NCI-H2171 (cell line): ENCODE measurements around the gene CSTA.

Experiments
- DNase-seq: peaks from one replicate; lab custom pipeline; 2025; lab: John Stamatoyannopoulos, UW

Gene CSTA

DNA sequence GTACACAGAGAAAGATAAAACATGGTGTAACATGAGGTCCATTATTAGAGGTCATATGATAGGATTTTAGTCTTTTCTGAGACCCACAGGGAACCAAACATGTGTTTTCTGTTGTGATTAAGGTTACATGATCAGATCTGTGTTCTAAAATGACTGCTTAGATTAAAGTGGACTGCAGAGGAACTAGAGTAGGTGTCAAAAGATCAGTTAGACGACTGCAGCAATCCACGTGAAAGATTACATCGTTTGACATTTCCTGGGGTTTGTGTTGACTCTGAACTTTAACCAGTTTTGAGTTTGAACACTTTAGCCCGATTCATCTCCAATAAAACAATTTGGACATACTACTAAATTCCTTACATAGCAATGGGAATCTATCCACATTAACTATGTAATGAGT lies 52.9 kb downstream of the CSTA start:
- no peak for DNase-seq

DNA sequence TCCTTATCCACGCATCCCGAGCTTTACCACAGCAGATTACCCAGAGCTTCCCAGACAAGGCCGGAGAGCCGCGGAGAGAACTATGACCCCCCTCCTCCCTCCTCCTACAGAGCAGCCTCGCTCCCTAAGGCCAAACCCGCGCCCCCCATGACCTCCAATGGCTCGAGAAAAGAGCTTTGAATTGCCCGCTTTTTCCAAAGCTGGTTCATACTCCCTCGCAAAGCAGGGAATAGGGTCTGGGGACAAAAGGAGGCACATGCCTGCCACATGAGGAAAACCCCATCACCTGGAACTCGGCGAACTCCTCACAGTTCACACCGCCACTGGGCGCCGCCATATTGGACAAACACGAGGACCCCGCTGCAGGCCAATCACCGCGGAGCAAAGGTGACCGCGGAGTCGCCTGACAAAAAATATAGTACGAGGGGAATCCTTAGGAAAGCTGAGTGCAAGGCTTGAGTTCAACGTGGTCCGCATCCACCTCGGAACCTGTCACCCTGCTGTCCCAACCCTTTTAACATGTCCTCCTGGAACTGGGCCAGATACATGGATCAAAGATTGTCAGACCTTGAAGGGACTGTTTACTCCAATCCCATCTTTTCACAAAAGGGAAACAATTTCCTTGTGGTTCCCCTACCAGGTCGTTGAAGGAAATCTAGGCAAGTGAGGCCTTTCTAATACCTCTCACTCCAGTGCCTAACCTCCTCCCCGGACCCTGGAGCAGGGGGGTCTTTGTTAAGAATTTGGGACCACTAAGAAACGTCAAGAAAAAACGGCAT lies 58.0 kb downstream of the CSTA start, which contains the start of gene MIX23:
Gene MIX23 (minus strand): TSS at position 344 of the 779 bp plus-strand sequence. CDS start 7 bp downstream, at position 337.
- DNase-seq, result peak; percentile 85

DNA sequence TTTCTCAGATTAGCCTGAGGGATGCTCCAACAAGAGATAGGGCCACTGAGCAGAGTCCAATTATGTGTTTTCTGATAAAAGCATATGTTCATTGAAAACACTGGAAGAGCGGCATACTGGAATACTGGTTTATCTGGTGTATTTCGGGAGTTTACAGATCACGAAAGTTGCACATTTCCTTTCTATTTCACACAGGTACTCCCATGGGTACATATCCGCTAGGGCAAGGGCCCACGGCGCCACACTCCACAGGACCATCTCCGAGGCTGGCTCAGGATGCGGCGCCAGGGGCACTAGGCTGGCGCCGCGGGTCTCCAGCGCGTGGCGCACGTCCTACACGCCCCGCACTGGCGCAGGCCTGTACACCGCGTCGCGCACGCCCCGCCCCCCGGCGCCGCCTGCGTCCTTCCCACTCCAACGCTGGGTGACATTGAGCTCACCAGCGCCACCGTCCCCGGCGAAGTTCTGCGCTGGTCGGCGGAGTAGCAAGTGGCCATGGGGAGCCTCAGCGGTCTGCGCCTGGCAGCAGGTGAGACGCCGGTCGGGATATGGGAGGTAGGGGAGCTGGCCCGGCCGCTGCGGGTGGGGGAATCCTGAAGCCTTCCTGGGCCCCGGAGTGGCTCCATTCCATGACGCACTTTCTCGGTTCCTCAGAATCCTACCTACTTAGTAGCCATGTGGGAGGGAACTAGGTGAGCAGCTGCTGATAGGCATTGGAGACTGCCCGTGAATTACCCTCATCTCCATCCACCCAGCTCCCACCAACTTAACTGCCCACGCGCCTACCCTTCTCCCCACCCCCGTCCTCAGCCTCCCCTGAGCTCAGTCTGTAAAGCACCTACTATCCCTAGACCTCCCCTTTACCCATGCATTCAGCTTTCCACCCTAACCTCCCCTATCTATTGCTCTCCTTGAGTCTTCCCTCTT lies 59.0 kb downstream of the CSTA start, which contains the start of gene FAM162A:
Gene FAM162A (plus strand): TSS at position 412 of the 927 bp plus-strand sequence. CDS start 84 bp downstream, at position 496.
- DNase-seq, result peak; percentile 94

DNA sequence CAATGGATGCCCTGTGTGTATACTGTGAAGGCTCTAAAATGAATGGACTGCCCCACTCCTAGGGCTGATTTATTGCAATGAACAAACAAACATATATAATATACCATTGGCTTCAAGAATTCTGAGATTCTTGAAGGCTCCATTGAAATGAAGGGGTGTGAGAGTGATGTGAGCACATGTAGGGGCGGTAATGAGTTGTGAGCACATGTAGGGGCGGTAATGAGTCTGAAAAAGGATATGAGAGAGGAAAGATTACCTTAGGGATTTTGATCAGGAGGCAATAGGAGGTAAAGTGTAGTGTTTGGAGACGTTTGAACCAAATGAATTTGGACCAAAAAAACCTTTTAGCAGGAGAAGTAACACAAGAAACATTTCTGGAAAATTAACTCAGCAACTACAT lies 62.7 kb downstream of the CSTA start:
- no peak for DNase-seq

DNA sequence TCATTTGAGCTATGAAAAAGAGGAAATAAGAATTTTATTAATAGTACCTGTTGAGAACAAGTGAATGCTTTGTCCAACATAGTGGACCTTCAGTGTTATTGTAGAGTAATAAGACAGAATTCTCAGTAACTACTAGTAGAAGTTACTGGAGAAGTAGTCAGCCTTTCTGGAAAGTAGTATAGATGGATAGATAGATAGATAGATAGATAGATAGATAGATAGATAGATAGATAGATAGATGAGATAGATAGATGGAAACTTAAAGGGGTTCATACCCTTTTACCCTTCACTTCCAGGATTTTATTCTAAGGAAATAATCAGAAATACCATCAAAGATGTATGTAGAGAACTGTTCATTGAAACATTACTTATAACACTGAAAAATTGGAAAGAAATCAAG lies 64.1 kb downstream of the CSTA start:
- DNase-seq, result no peak

DNA sequence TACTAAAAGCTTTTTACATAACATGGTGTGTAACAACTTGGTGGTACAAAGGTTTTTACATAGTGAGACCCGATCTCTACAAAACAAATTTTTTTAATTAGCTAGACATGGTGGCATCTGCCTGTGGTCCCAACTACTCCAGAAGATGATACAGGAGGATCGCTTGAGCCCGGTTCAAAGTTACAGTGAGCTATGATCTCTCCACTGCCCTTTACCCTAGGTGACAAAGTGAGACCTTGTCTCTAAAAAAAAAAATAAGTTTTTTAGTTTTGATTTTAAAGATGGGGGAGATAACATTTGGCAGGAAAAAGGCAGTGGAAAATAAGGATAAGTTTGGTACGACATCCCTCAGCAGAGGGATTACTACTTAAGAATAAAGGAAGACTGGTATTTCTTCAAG lies 64.8 kb downstream of the CSTA start:
- no peak for DNase-seq

DNA sequence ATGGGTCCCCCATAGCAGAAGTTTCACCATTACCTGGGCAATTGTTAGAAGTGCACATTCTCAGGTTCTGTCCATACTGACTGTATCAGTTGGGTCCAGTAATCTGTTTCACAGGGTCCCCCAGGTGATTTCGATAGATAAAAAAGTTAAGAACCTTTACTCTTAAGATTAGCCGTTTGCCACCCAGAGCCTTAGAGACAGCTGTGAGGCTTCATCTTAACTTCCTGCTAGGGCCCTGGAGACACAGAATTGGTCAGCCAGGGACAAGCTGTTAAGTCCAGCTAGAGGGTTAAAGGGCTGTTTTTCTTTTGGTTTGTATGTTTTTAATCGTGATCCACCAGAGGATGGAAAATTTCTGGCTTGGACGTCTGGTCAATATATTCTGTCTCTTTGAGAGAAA lies 65.6 kb downstream of the CSTA start:
- DNase-seq, result no peak
